Mesenchymal stem cell (in vitro differentiated cells and primary cell): ENCODE results near the gene HK3.

Experiments
- DNase-seq: peaks from one replicate; pipeline ENCODE4 v3.0.0-alpha.2; 2013
- H2AFZ ChIP-seq: one replicate; pipeline ENCODE4 v1.6.1; 2013; ENCODE audit warnings: low read depth, mild to moderate bottlenecking, control low read depth, inconsistent platforms, low read length, moderate library complexity
- H2AK5ac ChIP-seq: 2 replicates; pipeline ENCODE4 v1.6.1; 2013; ENCODE audit warnings: low read length, moderate library complexity, mild to moderate bottlenecking, inconsistent platforms; ENCODE audit not compliant: severe bottlenecking
- H2BK120ac ChIP-seq: one replicate; pipeline ENCODE4 v1.6.1; 2013; ENCODE audit warnings: low read depth, mild to moderate bottlenecking, inconsistent platforms, low read length, moderate library complexity
- H2BK12ac ChIP-seq, 2 experiments: one replicate each; pipeline ENCODE4 v1.6.1; 2013; ENCODE audit warnings: inconsistent platforms in 2 of 2, low read length in 2 of 2, mild to moderate bottlenecking in 2 of 2, moderate library complexity in 2 of 2, control low read depth in 1 of 2
- H2BK15ac ChIP-seq: one replicate; pipeline ENCODE4 v1.6.1; 2013; ENCODE audit warnings: mild to moderate bottlenecking, low read depth, inconsistent platforms; ENCODE audit not compliant: poor library complexity, severe bottlenecking
- H2BK5ac ChIP-seq: 2 replicates; pipeline ENCODE4 v1.6.1; 2013; ENCODE audit warnings: low read depth, mild to moderate bottlenecking, low read length, control low read depth, inconsistent platforms; ENCODE audit not compliant: poor library complexity, severe bottlenecking
- H3K14ac ChIP-seq, 2 experiments: one replicate each; pipeline ENCODE4 v1.6.1; 2013; ENCODE audit warnings: inconsistent platforms in 2 of 2, low read length in 2 of 2, control low read depth in 1 of 2, mild to moderate bottlenecking in 1 of 2, moderate library complexity in 1 of 2
- H3K18ac ChIP-seq, 2 experiments: one replicate each; pipeline ENCODE4 v1.6.1; 2013; ENCODE audit warnings: inconsistent platforms in 2 of 2, low read length in 2 of 2, control low read depth in 1 of 2, low read depth in 1 of 2, mild to moderate bottlenecking in 1 of 2
- H3K23ac ChIP-seq, 2 experiments: one replicate each; pipeline ENCODE4 v1.6.1; 2013; ENCODE audit warnings: inconsistent platforms in 2 of 2, low read length in 2 of 2, mild to moderate bottlenecking in 2 of 2, moderate library complexity in 2 of 2, control low read depth in 1 of 2
- H3K27ac ChIP-seq: 2 replicates; pipeline ENCODE4 v1.5.1; 2013; ENCODE audit warnings: mild to moderate bottlenecking, moderate library complexity, low read length, control low read depth, inconsistent platforms; ENCODE audit not compliant: poor library complexity, severe bottlenecking
- H3K27me3 ChIP-seq, 2 experiments: 2 replicates each; pipeline versions ENCODE4 v1.6.1 to v1.7.0; 2013; ENCODE audit warnings: low read length in 2 of 2, mild to moderate bottlenecking in 2 of 2, moderate library complexity in 2 of 2, control low read depth in 1 of 2, inconsistent platforms in 1 of 2; ENCODE audit not compliant: control insufficient read depth in 1 of 2, insufficient read depth in 1 of 2
- H3K36me3 ChIP-seq, 2 experiments: 2 replicates each; pipeline versions ENCODE4 v1.6.1 to v1.7.0; 2013; ENCODE audit warnings: low read length in 2 of 2, control low read depth in 1 of 2, inconsistent platforms in 1 of 2, low read depth in 1 of 2, mild to moderate bottlenecking in 1 of 2; ENCODE audit not compliant: insufficient read depth in 2 of 2, control insufficient read depth in 1 of 2
- H3K4ac ChIP-seq, 2 experiments: one replicate each; pipeline ENCODE4 v1.6.1; 2013; ENCODE audit warnings: inconsistent platforms in 2 of 2, low read length in 2 of 2, mild to moderate bottlenecking in 2 of 2, moderate library complexity in 2 of 2, control low read depth in 1 of 2, low read depth in 1 of 2
- H3K4me1 ChIP-seq: 2 replicates; pipeline ENCODE4 v1.6.1; 2013; ENCODE audit warnings: low read depth, low read length, control low read depth; ENCODE audit not compliant: control insufficient read depth, insufficient read depth
- H3K4me2 ChIP-seq: 2 replicates; pipeline ENCODE4 v1.6.1; 2013; ENCODE audit warnings: low read length, mild to moderate bottlenecking, inconsistent platforms; ENCODE audit not compliant: poor library complexity, severe bottlenecking
- H3K4me3 ChIP-seq, 2 experiments: 2 replicates each; pipeline versions ENCODE4 v1.5.1 to v1.7.0; 2013; ENCODE audit warnings: low read length in 2 of 2, mild to moderate bottlenecking in 2 of 2, control low read depth in 1 of 2, low read depth in 1 of 2; ENCODE audit not compliant: insufficient read depth in 1 of 2
- H3K79me1 ChIP-seq: replicated peaks from 2 replicates; pipeline ENCODE4 v1.6.1; 2013; ENCODE audit warnings: mild to moderate bottlenecking, control low read depth, low read length, inconsistent platforms; ENCODE audit not compliant: poor library complexity, severe bottlenecking
- H3K9ac ChIP-seq: 2 replicates; pipeline ENCODE4 v1.7.0; 2013; ENCODE audit warnings: mild to moderate bottlenecking, low read length, moderate library complexity
- H3K9me3 ChIP-seq: 2 replicates; pipeline ENCODE4 v1.7.0; 2013; ENCODE audit warnings: mild to moderate bottlenecking, low read length; ENCODE audit not compliant: control insufficient read depth
- H4K8ac ChIP-seq: one replicate; pipeline ENCODE4 v1.6.1; 2013; ENCODE audit warnings: inconsistent platforms, mild to moderate bottlenecking, low read length, moderate library complexity
- H4K91ac ChIP-seq: one replicate; pipeline ENCODE4 v1.6.1; 2013; ENCODE audit warnings: mild to moderate bottlenecking, low read length, inconsistent platforms
- WGBS: methylation state at CpG from one replicate; pipeline ENCODE4 v1.1.7; 2013; ENCODE audit warnings: mixed read lengths; 5-methylcytosine and 5-hydroxymethylcytosine counted together

HK3 gene

GRCh38 chr5:176848651-176849050 is 50.5 kb downstream of the HK3 start:
- Histone ChIP-seq H3K9ac (no peak overlapping the region), H3K14ac (no peak overlapping the region), H4K91ac (no peak overlapping the region), H3K18ac (no peak overlapping the region), H3K4me2 (no peak overlapping the region), H3K4me1 (peaks cover 26% of the 10 kb centered on the region), H3K4me3 (no peak overlapping the region), H3K27ac (no peak overlapping the region), H3K27me3 (peaks cover 5 to 93% of the 10 kb centered on the region in 2 experiments), H2BK5ac (no peak overlapping the region), H2AK5ac (no peak overlapping the region), H3K23ac (no peak overlapping the region), H4K8ac (no peak overlapping the region), H3K79me1 (peaks cover 5% of the 10 kb centered on the region), H2BK12ac (no peak overlapping the region), H3K36me3 (peaks cover 0 to 8% of the 10 kb centered on the region in 2 experiments), H2BK15ac (no peak overlapping the region), H3K4ac (no peak overlapping the region), H3K9me3 (no peaks in the 10 kb centered on the region), H2BK120ac (no peak overlapping the region), H2AFZ (no peak overlapping the region)
- 87% methylated on average over 13 of the region's 13 CpGs for whole genome bisulfite sequencing
- DNase-seq, result no peak

DNA sequence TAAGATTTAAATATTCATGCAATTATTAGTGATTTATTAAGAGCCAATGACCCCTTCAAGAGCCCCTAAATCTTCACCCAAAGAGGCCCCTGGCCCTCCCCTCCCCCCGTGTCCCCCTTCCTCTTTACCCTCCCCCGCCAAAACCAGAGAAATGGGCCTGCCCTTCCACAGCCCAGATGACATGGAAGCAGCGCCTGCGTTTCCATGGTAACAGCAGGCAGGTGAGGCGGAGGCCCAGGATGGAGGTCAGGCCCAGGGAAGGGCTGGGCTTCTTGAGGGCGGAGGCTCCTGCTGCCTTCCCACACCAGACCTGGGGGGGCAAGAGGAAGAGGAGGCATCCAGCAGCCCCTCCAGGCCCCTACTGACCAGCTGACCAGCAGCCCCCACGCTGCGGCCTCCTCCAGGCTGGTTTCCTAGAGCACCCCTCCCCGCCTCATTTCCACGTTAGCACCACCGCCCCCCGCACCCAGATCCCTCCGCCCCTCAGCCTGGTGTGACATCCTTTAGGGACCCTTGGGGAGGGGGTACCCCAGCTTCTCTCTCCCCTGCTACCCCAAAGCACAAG is 51.3 kb downstream of the HK3 start:
- Histone ChIP-seq H3K27ac (no peak overlapping the region), H4K91ac (no peak overlapping the region), H4K8ac (no peak overlapping the region), H2AK5ac (no peak overlapping the region), H2BK12ac (no peak overlapping the region), H3K18ac (no peak overlapping the region), H2BK15ac (no peak overlapping the region), H2BK5ac (no peak overlapping the region), H3K4me3 (no peak overlapping the region), H3K9ac (no peak overlapping the region), H3K23ac (no peak overlapping the region), H3K14ac (no peak overlapping the region), H3K4ac (no peak overlapping the region), H3K79me1 (peaks cover 5% of the 10 kb centered on the region), H2BK120ac (no peak overlapping the region), H3K4me2 (no peak overlapping the region), H3K27me3 (peaks cover 5 to 90% of the 10 kb centered on the region in 2 experiments), H3K4me1 (peaks cover 26% of the 10 kb centered on the region), H3K9me3 (no peaks in the 10 kb centered on the region), H3K36me3 (peaks cover 0 to 10% of the 10 kb centered on the region in 2 experiments), H2AFZ (no peak overlapping the region)
- 85% methylated on average over 13 of the region's 13 CpGs for WGBS
- no peak for DNase-seq

GRCh38 chr5:176847148-176847547 is 52.0 kb downstream of the HK3 start:
- H3K18ac ChIP-seq, result no peak overlapping the region
- H3K36me3 ChIP-seq, result peaks cover 0 to 10% of the 10 kb centered on the region in 2 experiments
- H2BK15ac ChIP-seq, result no peak overlapping the region
- H3K4ac ChIP-seq, result no peak overlapping the region
- no peak overlapping the region for H2AFZ ChIP-seq
- H3K14ac ChIP-seq, result no peak overlapping the region
- no peak overlapping the region for H3K27ac ChIP-seq
- no peak overlapping the region for H3K9ac ChIP-seq
- 86% methylated on average over 15 of the region's 18 CpGs for WGBS
- no peak overlapping the region for H4K8ac ChIP-seq
- H2AK5ac ChIP-seq, result no peak overlapping the region
- no peak overlapping the region for H3K4me3 ChIP-seq
- no peak overlapping the region for H3K23ac ChIP-seq
- H2BK120ac ChIP-seq, result no peak overlapping the region
- peaks cover 5% of the 10 kb centered on the region for H3K79me1 ChIP-seq
- H3K9me3 ChIP-seq, result no peaks in the 10 kb centered on the region
- no peak overlapping the region for H3K4me2 ChIP-seq
- no peak overlapping the region for H2BK12ac ChIP-seq
- H4K91ac ChIP-seq, result no peak overlapping the region
- peaks cover 5 to 84% of the 10 kb centered on the region in 2 experiments for H3K27me3 ChIP-seq
- no peak for DNase-seq
- H2BK5ac ChIP-seq, result no peak overlapping the region
- peaks cover 26% of the 10 kb centered on the region for H3K4me1 ChIP-seq

- no peak overlapping the region for H3K23ac ChIP-seq
- 71% methylated on average over 24 of the region's 24 CpGs for WGBS
- no peak overlapping the region for H4K8ac ChIP-seq
These were observed 52.6 kb downstream of the HK3 start for GRCh38 chr5:176846335-176847140.

More at GRCh38 chr5:176846335-176847140, 52.6 kb downstream of the HK3 start:
- no peak overlapping the region for H2AK5ac ChIP-seq
- peaks cover 26% of the 10 kb centered on the region for H3K4me1 ChIP-seq
- no peak overlapping the region for H3K4me3 ChIP-seq
- no peak overlapping the region for H4K91ac ChIP-seq
- no peak overlapping the region for H3K9ac ChIP-seq
- DNase-seq, result no peak
- H3K4ac ChIP-seq, result no peak overlapping the region
- H2BK15ac ChIP-seq, result no peak overlapping the region
- no peak overlapping the region for H3K14ac ChIP-seq
- H3K36me3 ChIP-seq, result peaks cover 0 to 10% of the 10 kb centered on the region in 2 experiments
- H2BK120ac ChIP-seq, result no peak overlapping the region
- H2BK5ac ChIP-seq, result no peak overlapping the region
- no peak overlapping the region for H3K4me2 ChIP-seq
- peaks cover 5 to 78% of the 10 kb centered on the region in 2 experiments for H3K27me3 ChIP-seq
- H2AFZ ChIP-seq, result no peak overlapping the region
- peaks cover 5% of the 10 kb centered on the region for H3K79me1 ChIP-seq
- no peak overlapping the region for H3K18ac ChIP-seq
- H3K9me3 ChIP-seq, result no peaks in the 10 kb centered on the region
- no peak overlapping the region for H2BK12ac ChIP-seq
- H3K27ac ChIP-seq, result no peak overlapping the region
